ENCODE data around the gene HEPACAM.

GRCh38 chr11:124869856-124870387, 65.9 kb downstream of the HEPACAM start:
- TF ChIP-seq CTCF (IDR thresholded peaks at IDR 0.05) (no peak), POLR2A (IDR thresholded peaks at IDR 0.05) (no peak)

Measured in vagina (tissue), 2 donors.